GM23338 (cell line): ENCODE measurements around the gene APP. TPM values are rescaled to one million over a fixed set of nuclear protein-coding genes. Genes with fewer than 3 reads are reported as not detected.

Source experiments
- ATAC-seq: fragments of 200-7000 bp; cut with Tn5 transposase; 3 replicates; pipeline ENCODE4 v1.9.1; 2020
- DNase-seq: peaks from one replicate; pipeline ENCODE4 v3.0.0-alpha.2; 2015; ENCODE audit warnings: low spot score
- H2AFZ ChIP-seq: fragments of 200-600 bp; sonication (generic); 2 replicates; pipeline ENCODE4 v1.8.0; 2016; ENCODE audit warnings: antibody characterized with exemption, mild to moderate bottlenecking, moderate library complexity
- H3F3A ChIP-seq: fragments of 200-600 bp; sonication (generic); replicated peaks from 2 replicates; pipeline ENCODE4 v1.8.0; 2017; ENCODE audit warnings: antibody characterized with exemption, mixed run types, low read depth
- H3K27ac ChIP-seq: fragments of 200-600 bp; sonication (generic); 2 replicates; pipeline ENCODE4 v1.6.1; 2016; ENCODE audit warnings: low read depth
- H3K27me3 ChIP-seq: fragments of 200-600 bp; sonication (generic); 2 replicates; pipeline ENCODE4 v1.8.0; 2016; ENCODE audit warnings: mild to moderate bottlenecking, mixed run types, moderate library complexity; ENCODE audit not compliant: insufficient read depth
- H3K36me3 ChIP-seq: fragments of 200-600 bp; sonication (generic); 2 replicates; pipeline ENCODE4 v1.8.0; 2016; ENCODE audit warnings: mild to moderate bottlenecking; ENCODE audit not compliant: insufficient read depth
- H3K4me1 ChIP-seq: fragments of 200-600 bp; sonication (generic); 2 replicates; pipeline ENCODE4 v1.8.0; 2016; ENCODE audit warnings: mild to moderate bottlenecking, moderate library complexity; ENCODE audit not compliant: insufficient read depth
- H3K4me2 ChIP-seq: fragments of 200-600 bp; sonication (generic); 2 replicates; pipeline ENCODE4 v1.7.1; 2017; ENCODE audit warnings: mixed run types
- H3K4me3 ChIP-seq: fragments of 200-600 bp; sonication (generic); 2 replicates; pipeline ENCODE4 v1.6.1; 2016; ENCODE audit warnings: mixed run types
- H3K79me2 ChIP-seq: fragments of 200-600 bp; sonication (generic); replicated peaks from 2 replicates; pipeline ENCODE4 v1.8.0; 2017; ENCODE audit warnings: mild to moderate bottlenecking; ENCODE audit not compliant: insufficient read depth
- H3K9me2 ChIP-seq: fragments of 200-600 bp; sonication (generic); 2 replicates; pipeline ENCODE4 v1.8.0; 2017; ENCODE audit not compliant: insufficient read depth
- H4K20me1 ChIP-seq: fragments of 200-600 bp; sonication (generic); replicated peaks from 2 replicates; pipeline ENCODE4 v1.8.0; 2017; ENCODE audit warnings: mild to moderate bottlenecking; ENCODE audit not compliant: insufficient read depth
- H3K27ac Mint-ChIP-seq: 2 replicates; pipeline ENCODE4 v1.8.0; 2020; ENCODE audit warnings: inconsistent platforms, mild to moderate bottlenecking, moderate library complexity, mixed read lengths
- H3K27me3 Mint-ChIP-seq: 3 replicates; pipeline ENCODE4 v1.8.0; 2022; ENCODE audit warnings: low read depth, mild to moderate bottlenecking, moderate library complexity, mixed read lengths, inconsistent platforms; ENCODE audit not compliant: insufficient read depth, poor library complexity
- H3K36me3 Mint-ChIP-seq: 3 replicates; pipeline ENCODE4 v1.8.0; 2021; ENCODE audit warnings: low read depth, mild to moderate bottlenecking, inconsistent platforms, moderate library complexity, mixed read lengths
- H3K4me1 Mint-ChIP-seq: 3 replicates; pipeline ENCODE4 v1.8.0; 2020; ENCODE audit warnings: mild to moderate bottlenecking, inconsistent platforms, mixed read lengths
- H3K4me3 Mint-ChIP-seq: 3 replicates; pipeline ENCODE4 v1.8.0; 2021; ENCODE audit warnings: moderate library complexity, mild to moderate bottlenecking, inconsistent platforms, mixed read lengths
- H3K9me3 Mint-ChIP-seq: 3 replicates; pipeline ENCODE4 v1.8.0; 2020; ENCODE audit warnings: moderate library complexity, mild to moderate bottlenecking, inconsistent platforms, mixed read lengths
- EZH2 ChIP-seq: fragments of 200-600 bp; sonication (generic); IDR thresholded peaks from one replicate; pipeline ENCODE4 v1.8.0; 2017; ENCODE audit warnings: antibody characterized with exemption, mild to moderate bottlenecking, low read depth; ENCODE audit not compliant: unreplicated experiment
- JUNB ChIP-seq: IDR thresholded peaks from one replicate; pipeline ENCODE4 v1.6.1; 2016; ENCODE audit warnings: antibody characterized with exemption; ENCODE audit not compliant: unreplicated experiment
- NANOG ChIP-seq: IDR thresholded peaks from 2 replicates; pipeline ENCODE4 v1.6.1; 2016; ENCODE audit warnings: antibody characterized with exemption, borderline replicate concordance
- STAT1 ChIP-seq: IDR thresholded peaks from one replicate; pipeline ENCODE4 v1.6.1; 2016; ENCODE audit warnings: antibody characterized with exemption; ENCODE audit not compliant: unreplicated experiment
- ZNF114 ChIP-seq: fragments of 250-450 bp; sonication (Bioruptor Pico); IDR thresholded peaks from 2 replicates; pipeline ENCODE4 v1.5.0; 2020; ENCODE audit warnings: mild to moderate bottlenecking, moderate library complexity
- ZNF331 ChIP-seq: fragments of 250-450 bp; sonication (Bioruptor Pico); IDR thresholded peaks from 2 replicates; pipeline ENCODE4 v1.5.0; 2020; ENCODE audit warnings: low read depth, mild to moderate bottlenecking, moderate library complexity
- polyA plus RNA-seq: library from polyadenylated mRNA; unstranded; fragments of >200 nt; fragmentation: Nextera tagmentation; extraction: Ambion mirVana; gene quantifications from 2 replicates; pipeline ENCODE4 v1.2.1, GENCODE V29; 2016
- total RNA-seq: library from RNA; depleted of rRNA; stranded (reverse); fragments of >200 nt; shearing (Covaris generic); gene quantifications from 2 replicates; pipeline ENCODE4 v1.2.3, GENCODE V29; 2014
- TF ChIP-seq, protein P1 (sequence below): fragments of 250-450 bp; sonication (Bioruptor Pico); IDR thresholded peaks from 2 replicates; pipeline ENCODE4 v1.5.0; 2020; ENCODE audit warnings: mild to moderate bottlenecking, moderate library complexity
- TF ChIP-seq, protein P2 (sequence below): IDR thresholded peaks from 2 replicates; pipeline ENCODE4 v1.6.1; 2016; ENCODE audit warnings: antibody characterized with exemption

Gene APP
- total and polyA plus RNA-seq, 2 experiments from 2014 or later: 69.4 to 444 TPM

DNA sequence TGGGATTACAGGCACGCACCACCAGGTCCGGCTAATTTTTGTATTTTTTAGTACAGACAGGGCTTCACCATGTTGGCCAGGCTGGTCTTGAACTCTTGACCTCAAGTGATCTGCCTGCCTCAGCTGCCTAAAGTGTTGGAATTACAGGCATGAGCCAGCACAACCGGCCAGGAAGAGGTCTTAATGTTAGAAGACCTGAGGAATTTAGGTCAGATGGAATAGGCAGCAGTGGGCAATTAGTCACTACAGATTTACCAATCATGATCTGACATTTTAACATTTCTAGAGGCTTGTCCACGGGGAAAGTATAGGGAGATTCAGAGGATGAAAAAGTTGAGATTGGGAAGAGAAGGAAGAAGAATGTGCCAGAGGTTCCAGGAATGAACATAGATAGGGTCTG, 8.9 kb upstream of the APP start (continued):
- TF ChIP-seq, protein P1, sequence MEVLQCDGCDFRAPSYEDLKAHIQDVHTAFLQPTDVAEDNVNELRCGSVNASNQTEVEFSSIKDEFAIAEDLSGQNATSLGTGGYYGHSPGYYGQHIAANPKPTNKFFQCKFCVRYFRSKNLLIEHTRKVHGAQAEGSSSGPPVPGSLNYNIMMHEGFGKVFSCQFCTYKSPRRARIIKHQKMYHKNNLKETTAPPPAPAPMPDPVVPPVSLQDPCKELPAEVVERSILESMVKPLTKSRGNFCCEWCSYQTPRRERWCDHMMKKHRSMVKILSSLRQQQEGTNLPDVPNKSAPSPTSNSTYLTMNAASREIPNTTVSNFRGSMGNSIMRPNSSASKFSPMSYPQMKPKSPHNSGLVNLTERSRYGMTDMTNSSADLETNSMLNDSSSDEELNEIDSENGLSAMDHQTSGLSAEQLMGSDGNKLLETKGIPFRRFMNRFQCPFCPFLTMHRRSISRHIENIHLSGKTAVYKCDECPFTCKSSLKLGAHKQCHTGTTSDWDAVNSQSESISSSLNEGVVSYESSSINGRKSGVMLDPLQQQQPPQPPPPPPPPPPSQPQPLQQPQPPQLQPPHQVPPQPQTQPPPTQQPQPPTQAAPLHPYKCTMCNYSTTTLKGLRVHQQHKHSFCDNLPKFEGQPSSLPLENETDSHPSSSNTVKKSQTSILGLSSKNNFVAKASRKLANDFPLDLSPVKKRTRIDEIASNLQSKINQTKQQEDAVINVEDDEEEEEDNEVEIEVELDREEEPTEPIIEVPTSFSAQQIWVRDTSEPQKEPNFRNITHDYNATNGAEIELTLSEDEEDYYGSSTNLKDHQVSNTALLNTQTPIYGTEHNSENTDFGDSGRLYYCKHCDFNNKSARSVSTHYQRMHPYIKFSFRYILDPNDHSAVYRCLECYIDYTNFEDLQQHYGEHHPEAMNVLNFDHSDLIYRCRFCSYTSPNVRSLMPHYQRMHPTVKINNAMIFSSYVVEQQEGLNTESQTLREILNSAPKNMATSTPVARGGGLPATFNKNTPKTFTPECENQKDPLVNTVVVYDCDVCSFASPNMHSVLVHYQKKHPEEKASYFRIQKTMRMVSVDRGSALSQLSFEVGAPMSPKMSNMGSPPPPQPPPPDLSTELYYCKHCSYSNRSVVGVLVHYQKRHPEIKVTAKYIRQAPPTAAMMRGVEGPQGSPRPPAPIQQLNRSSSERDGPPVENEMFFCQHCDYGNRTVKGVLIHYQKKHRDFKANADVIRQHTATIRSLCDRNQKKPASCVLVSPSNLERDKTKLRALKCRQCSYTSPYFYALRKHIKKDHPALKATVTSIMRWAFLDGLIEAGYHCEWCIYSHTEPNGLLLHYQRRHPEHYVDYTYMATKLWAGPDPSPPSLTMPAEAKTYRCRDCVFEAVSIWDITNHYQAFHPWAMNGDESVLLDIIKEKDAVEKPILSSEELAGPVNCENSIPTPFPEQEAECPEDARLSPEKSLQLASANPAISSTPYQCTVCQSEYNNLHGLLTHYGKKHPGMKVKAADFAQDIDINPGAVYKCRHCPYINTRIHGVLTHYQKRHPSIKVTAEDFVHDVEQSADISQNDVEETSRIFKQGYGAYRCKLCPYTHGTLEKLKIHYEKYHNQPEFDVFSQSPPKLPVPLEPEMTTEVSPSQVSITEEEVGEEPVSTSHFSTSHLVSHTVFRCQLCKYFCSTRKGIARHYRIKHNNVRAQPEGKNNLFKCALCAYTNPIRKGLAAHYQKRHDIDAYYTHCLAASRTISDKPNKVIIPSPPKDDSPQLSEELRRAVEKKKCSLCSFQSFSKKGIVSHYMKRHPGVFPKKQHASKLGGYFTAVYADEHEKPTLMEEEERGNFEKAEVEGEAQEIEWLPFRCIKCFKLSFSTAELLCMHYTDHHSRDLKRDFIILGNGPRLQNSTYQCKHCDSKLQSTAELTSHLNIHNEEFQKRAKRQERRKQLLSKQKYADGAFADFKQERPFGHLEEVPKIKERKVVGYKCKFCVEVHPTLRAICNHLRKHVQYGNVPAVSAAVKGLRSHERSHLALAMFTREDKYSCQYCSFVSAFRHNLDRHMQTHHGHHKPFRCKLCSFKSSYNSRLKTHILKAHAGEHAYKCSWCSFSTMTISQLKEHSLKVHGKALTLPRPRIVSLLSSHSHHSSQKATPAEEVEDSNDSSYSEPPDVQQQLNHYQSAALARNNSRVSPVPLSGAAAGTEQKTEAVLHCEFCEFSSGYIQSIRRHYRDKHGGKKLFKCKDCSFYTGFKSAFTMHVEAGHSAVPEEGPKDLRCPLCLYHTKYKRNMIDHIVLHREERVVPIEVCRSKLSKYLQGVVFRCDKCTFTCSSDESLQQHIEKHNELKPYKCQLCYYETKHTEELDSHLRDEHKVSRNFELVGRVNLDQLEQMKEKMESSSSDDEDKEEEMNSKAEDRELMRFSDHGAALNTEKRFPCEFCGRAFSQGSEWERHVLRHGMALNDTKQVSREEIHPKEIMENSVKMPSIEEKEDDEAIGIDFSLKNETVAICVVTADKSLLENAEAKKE (CRISPR knock-in tag): no peak

DNA sequence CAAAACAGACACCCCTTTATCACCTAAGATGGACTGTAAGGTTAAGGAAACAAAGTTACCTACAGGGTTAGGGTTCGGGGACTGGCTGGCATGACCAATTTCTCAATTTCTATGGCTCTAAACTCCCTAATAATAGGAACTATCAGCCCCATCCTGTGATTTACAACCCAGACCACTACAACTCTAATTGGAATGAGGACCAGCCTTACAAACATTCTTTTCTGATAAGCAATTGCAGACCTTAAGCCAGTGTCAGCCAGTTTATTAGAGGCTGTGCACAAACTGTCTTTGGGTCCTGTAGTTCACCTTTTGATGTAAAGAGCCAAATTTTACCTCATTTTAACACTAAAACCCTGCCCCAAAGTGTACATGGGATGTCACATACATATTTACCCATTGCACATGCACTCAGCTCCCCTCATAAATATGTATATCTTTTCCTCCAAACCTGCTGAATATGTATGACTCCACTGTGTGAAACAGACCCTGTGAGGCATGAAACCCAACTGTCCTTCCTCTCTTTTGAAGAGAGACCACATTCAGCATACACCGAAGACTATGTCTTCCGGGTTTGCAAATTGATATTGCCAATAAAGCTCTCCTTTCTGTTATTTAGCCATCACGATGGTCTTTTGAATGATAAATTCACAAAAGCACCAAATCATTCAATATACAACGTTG, 7.3 kb upstream of the APP start:
- Mint-ChIP-seq H3K4me1 (peaks cover 24% of the 10 kb centered on the region), H3K9me3 (no peaks in the 10 kb centered on the region), H3K36me3 (peaks cover 4% of the 10 kb centered on the region; the same call in 1 of the 3 replicates), H3K27me3 (peaks cover 1% of the 10 kb centered on the region), H3K27ac (no peak overlapping the region), H3K4me3 (no peak overlapping the region; the same call in 2 of the 3 replicates)
- Histone ChIP-seq H3K9me2 (no peaks in the 10 kb centered on the region), H4K20me1 (no peaks in the 10 kb centered on the region), H3K27me3 (no peaks in the 10 kb centered on the region), H3K27ac (no peak overlapping the region), H3K4me1 (0 out of 2 replicates have a peak, but pooled peaks cover 6% of the 10 kb centered on the region), H3F3A (no peaks in the 10 kb centered on the region), H3K4me3 (no peak overlapping the region), H2AFZ (no peak overlapping the region), H3K36me3 (no peaks in the 10 kb centered on the region), H3K79me2 (no peaks in the 10 kb centered on the region), H3K4me2 (no peak overlapping the region)
- no peak for DNase-seq
- ATAC-seq: no peak
- TF ChIP-seq ZNF114 (no peak), EZH2 (no peak), JUNB (no peak), STAT1 (no peak), ZNF331 (no peak), NANOG (no peak)
- TF ChIP-seq, protein P2, sequence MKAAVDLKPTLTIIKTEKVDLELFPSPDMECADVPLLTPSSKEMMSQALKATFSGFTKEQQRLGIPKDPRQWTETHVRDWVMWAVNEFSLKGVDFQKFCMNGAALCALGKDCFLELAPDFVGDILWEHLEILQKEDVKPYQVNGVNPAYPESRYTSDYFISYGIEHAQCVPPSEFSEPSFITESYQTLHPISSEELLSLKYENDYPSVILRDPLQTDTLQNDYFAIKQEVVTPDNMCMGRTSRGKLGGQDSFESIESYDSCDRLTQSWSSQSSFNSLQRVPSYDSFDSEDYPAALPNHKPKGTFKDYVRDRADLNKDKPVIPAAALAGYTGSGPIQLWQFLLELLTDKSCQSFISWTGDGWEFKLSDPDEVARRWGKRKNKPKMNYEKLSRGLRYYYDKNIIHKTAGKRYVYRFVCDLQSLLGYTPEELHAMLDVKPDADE: no peak
- TF ChIP-seq, protein P1 (CRISPR knock-in tag): no peak
